HFF-Myc (cell line): ENCODE results near the gene CAPN14.

Experiments
- DNase-seq: peaks from one replicate; pipeline ENCODE4 v3.0.0-alpha.2; 2011; ENCODE audit warnings: low read depth; ENCODE audit errors: extremely low read depth
- H3K4me3 ChIP-seq: replicated peaks from 2 replicates; pipeline ENCODE4 v1.5.1; 2011; ENCODE audit warnings: low read depth, mild to moderate bottlenecking, control low read depth, low read length
- TF ChIP-seq, protein P1 (sequence below): IDR thresholded peaks from 2 replicates; pipeline ENCODE4 v1.5.1; 2012; ENCODE audit warnings: mild to moderate bottlenecking, low read depth, low read length, control low read depth; ENCODE audit errors: missing control alignments

Gene CAPN14

DNA sequence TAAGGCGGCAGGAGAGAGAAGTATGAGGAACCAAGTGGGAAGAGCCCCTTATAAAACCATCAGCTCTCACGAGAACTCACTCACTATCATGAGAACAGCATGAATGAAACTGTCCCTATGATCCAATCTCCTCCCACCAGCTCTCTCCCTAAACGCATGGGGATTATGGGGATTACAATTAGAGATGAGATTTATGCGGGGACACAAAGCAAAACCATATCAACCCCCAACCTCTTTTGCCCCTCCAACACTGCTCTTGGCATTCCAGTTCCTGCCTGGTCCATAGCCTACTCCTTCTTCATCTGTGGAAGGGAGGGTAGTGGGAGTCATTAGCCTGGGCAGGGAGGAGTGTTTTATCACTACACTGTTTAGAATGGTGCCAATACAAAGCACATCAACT, 15.3 kb upstream of the CAPN14 start:
- no peak overlapping the region for H3K4me3 ChIP-seq
- no peak for DNase-seq
- TF ChIP-seq, protein P1, sequence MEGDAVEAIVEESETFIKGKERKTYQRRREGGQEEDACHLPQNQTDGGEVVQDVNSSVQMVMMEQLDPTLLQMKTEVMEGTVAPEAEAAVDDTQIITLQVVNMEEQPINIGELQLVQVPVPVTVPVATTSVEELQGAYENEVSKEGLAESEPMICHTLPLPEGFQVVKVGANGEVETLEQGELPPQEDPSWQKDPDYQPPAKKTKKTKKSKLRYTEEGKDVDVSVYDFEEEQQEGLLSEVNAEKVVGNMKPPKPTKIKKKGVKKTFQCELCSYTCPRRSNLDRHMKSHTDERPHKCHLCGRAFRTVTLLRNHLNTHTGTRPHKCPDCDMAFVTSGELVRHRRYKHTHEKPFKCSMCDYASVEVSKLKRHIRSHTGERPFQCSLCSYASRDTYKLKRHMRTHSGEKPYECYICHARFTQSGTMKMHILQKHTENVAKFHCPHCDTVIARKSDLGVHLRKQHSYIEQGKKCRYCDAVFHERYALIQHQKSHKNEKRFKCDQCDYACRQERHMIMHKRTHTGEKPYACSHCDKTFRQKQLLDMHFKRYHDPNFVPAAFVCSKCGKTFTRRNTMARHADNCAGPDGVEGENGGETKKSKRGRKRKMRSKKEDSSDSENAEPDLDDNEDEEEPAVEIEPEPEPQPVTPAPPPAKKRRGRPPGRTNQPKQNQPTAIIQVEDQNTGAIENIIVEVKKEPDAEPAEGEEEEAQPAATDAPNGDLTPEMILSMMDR = no peak

DNA sequence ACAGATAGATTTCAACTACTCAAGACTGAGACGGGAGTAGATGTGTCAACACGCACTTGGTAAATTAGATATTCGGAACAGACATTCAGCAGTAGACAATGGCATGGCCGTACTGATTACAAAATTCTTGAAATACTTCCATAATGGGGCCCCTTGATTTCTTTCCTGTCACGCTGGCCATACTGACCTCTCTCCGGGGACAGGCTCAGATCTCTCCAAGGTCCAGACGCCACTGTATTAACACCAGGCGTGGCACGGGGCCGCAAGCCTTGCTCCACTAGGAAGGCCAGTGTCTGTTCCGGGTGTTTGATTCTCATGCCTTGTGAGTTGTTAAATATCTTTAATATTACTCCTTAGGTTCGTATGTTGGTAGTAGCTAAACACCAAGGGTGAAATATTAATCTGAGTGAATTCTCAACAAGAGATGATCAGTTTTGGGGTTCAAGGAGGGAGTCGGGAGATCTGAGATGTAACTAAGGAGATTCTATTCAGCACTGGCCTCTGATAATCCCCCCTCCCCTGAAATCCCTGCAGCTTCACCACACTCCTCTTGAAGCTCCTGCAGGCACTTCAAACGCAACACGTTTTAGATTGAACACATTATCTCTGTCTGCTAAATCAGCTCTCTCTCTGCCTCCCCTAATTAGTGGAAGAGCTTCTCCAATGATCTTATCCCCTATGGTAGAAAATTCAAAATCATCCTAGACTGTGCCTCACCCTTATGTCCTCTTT, 14.4 kb upstream of the CAPN14 start:
- DNase-seq = no peak
- H3K4me3 ChIP-seq = no peak overlapping the region
- TF ChIP-seq, protein P1 = no peak

DNA sequence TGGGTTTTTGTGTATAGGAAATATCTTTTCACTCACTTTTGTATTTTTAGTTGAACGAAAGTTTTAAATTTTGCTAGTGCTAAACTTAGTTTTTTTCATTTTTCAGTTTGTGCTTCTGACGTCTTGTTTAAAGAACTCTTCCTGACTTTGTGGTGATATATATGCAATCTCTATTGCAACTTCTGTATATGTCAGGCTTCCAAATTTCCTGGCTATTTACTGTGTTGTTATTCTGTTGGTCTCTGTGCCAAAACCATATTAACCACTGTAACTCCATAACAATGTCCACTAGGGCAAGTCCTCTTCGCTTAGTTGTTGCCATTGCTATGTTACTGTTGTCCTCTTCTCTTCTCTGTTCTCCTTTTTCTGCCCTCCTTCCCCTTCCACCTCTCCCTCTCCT, 13.4 kb upstream of the CAPN14 start:
- TF ChIP-seq, protein P1 = no peak
- no peak overlapping the region for H3K4me3 ChIP-seq
- no peak for DNase-seq

DNA sequence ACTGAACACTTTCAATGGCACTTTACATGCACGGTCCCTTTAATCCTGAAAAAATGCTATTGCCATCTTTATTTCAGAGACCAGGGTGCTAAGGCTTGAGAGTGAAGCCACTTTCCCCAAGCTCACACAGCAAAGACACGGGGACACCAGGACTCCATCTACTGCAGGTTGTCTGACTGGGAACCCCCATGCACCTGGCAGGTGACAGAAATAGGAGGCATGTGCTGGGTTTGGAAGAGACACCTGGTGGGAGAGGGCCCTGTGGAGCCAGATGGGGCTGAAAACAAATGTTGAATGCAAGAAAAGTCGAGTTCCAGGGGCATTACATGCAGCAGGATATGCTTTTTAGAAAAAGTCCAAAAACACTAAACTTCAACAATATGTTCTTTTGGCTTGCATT, 11.4 kb upstream of the CAPN14 start:
- no peak overlapping the region for H3K4me3 ChIP-seq
- TF ChIP-seq, protein P1 = no peak
- no peak for DNase-seq

DNA sequence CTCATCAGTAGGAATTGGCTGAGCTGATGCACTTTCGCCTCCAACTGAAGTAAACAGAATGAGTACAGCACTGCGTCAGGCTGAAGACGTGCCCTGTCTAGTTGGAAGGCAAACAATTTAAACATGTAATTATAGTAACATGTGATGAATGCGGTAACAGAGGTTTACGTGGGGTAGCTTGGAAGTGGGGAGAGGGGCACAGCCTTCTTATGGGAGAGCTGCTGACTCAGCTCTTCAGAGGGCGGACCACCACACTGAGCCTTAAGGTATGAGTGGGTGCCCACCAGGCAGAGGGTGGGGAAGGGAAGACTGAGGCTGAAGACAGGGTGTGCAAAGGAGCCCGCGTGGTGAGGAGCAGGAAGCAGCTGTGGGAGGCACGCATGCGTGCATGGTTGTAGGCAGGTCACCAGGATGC, 10.4 kb upstream of the CAPN14 start:
- TF ChIP-seq, protein P1 = no peak
- no peak overlapping the region for H3K4me3 ChIP-seq
- DNase-seq = no peak

DNA sequence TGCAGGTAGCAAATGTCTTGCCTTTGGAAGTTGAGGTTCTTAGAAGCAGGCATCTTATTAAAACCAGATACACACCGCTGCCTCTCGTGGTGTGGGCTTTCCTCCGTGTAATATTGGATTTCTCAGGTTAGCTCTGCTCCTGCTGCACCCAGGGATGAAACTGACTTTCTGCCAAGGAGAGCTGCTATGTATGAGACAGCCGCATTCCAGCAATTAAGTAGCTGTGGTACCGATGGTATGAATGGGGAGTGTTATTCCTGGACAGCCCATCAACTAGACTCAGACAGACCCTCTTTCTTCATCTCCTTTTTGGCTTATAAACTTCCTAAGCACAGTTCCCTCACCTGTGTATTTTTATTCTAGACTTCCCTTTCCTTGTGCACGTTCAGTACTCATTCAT, 9.8 kb upstream of the CAPN14 start:
- DNase-seq = no peak
- TF ChIP-seq, protein P1 = no peak
- H3K4me3 ChIP-seq = no peak overlapping the region

DNA sequence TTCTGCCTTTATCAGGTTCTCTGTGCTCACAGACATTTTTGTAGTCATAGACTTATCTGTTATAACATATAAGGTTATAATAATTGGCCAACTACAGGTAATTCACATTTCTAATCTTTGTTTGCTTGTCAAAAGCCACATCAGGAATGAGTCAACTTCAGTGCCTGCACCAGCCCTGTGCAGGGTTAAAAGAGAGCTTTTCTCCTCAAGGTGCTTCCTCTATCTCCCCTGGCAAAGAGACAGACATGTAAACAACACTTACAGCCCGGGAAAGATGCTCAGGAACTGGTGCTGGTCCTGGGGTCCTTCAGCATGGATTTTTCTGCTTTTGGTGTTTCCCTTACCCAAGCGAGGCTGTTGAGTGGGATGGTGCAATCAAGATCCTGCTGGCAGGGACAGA, 9.0 kb upstream of the CAPN14 start:
- H3K4me3 ChIP-seq = no peak overlapping the region
- TF ChIP-seq, protein P1 = no peak
- DNase-seq = no peak
